A549 (cell line): ENCODE results near the gene CLCN4.

Experiments used
- CHD2 ChIP-seq: fragments of 150-350 bp; IDR thresholded peaks from 2 replicates; pipeline ENCODE4 v1.6.1; 2014; ENCODE audit warnings: low read length; ENCODE audit not compliant: partially characterized antibody
- CTCF ChIP-seq: fragments of >200 bp; sonication (Bioruptor Twin); formaldehyde crosslinking; IDR thresholded peaks from 3 replicates; pipeline ENCODE4 v1.5.1; 2016
- MAFK ChIP-seq: fragments of 450-650 bp; IDR thresholded peaks from 2 replicates; pipeline ENCODE4 v1.6.1; 2014; ENCODE audit not compliant: partially characterized antibody
- PBX3 ChIP-seq: IDR thresholded peaks from 2 replicates; pipeline ENCODE4 v1.6.1; 2012
- POLR2A ChIP-seq: IDR thresholded peaks from 2 replicates; pipeline ENCODE4 v1.6.1; 2012; ENCODE audit warnings: mild to moderate bottlenecking, low read length

- TF ChIP-seq CHD2: no peak
- no peak for TF ChIP-seq MAFK
- TF ChIP-seq CTCF: no peak
- TF ChIP-seq POLR2A: no peak
- no peak for TF ChIP-seq PBX3
These were observed 76.9 kb downstream of the CLCN4 start for GRCh38 chrX:10233696-10234095.
